Stimulated activated naive CD4-positive, alpha-beta T cell (primary cell): Measurements from ENCODE around the gene CCDC190.
"Not testable (repeated sequence)": the region's sequence is repeated elsewhere in the genome, so short reads cannot be mapped to it uniquely, and the experiment has no call there.

Experiments used
- DNase-seq, 6 experiments: peaks; one replicate each; lab custom pipeline; 2025; lab: John Stamatoyannopoulos, UW

Gene CCDC190

DNA sequence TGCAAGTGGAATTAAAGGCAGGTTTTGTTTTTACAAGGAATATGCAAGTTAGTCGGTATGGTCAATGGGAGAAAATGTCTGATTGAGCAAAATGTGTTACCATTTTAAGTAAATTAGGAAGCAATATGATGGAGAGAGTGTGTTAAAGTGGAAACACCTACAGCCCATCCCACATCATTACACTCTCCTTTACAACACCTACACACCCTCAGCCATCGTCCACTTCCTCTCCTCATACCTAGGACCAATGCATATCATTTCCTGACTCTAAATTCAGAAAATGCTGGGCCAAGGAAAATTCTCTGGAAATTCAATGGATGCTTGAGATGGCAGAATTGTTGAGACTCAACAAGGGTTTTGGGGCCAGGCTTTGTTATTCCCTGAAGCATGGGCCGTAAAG, 16.4 kb upstream of the CCDC190 start:
- DNase-seq, result no peak

DNA sequence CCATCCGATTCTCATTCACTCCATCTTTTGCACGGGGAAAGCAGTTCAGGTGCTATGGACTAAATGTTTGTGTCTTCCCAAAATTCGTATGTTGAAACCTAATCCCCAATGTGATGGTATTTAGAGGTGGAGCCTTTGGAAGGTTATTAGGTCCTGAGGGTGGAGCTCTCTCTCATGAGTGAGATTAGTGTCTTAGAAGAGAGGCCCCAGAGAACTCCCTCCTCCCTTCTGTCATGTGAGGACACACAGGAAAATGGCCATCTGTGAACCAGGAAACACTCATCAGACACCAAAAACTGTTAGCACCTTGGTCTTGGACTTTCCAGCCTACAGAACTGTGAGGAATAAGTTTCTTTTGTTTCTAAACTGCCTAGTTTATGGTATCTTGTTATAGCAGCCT, 15.8 kb upstream of the CCDC190 start:
- DNase-seq, result no peak

DNA sequence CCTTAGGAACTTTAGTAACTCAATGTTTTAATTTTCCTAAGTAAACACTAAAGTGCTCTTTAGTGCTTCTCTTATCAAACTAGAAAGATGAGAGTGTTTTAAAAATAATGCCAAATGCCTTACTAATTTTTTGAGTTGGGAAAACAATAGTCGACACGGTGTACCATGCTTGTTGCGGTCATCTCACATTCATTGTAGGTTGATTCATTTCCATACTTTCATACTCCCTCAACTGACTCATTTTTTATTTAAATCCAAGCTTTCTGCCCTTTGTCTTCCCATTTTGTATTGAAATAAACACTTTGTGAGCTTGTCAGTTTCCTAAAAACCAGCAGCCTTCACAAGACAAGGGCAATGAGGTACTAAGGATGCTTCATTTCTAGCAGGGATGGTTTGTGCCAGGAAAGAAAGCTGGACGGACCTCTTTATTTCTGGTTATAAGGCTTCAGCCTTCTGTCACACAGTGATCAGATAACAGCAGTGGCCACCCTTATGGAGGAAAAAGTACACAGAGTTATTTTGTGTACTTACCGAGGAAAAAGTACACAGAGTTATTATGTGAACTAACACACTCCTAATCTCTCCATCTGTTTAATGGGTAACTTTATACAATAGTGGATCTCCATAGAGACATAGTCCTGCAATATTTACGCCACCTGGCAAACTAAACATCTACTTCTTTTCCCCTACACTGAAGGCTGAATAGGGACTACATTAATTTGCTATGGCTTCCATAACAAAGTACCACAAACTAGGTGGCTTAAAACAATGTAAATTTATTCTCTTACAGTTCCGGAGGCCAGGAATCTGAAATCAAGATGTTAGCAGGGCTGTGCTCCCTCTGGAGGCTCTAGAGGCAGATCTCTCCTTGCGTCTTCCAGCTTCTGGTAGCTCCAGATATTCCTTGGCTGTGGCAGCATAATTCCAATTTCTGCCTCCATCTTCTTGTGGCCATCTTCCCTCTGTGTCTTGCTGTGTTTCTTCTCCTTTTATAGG, 13.0 kb upstream of the CCDC190 start:
- no peak for DNase-seq

DNA sequence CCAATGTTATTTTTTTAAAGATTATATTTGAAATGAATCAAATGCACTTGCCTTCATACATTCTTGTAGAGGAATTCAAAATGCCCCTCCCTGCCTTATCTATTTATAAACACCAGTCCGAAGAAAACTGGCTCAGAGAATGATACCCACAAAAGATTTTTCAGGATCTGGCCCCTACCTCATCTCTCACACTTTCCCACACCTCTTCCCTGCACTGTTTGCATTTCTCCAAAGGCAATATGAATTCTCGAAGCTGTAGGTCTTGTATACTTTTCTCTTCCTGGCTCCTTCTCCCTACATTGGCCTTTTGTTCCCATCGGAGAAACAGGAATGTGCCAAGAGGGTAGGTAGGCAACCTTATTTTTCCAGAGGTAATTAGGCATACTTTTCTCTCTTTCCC, 12.0 kb upstream of the CCDC190 start:
- no peak for DNase-seq

DNA sequence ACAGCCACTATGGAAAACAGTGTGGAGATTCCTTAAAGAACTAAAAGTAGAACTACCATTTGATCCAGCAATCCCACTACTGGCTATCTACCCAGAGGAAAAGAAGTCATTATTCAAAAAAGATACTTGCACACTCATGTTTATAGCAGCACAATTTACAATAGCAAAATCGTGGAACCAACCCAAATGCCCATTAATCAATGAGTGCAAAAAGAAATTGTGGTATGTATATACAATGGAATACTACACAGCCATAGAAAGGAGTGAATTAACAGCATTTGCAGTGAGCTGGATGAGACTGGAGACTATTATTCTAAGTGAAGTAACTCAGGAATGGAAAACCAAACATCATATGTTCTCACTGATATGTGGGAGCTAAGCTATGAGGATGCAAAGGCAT, 10.4 kb upstream of the CCDC190 start:
- DNase-seq, result not testable (repeated sequence)

DNA sequence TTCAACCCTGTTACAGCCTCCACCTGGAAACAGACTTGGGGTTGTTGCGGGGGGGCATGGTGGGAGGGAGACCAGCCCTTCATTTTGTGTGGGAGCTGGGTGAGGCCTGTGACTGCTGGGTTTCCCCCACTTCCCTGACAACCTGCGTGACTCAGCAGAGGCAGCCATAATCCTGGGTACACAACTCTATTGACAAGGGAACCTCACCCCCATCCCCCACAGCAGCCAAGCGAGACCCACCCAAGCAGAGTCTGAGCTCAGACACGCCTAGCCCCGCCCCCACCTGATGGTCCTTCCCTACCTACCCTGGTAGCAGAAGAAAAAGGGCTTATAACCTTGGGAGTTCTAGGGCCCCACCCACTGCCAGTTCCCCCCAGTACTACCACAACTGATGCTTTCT, 8.0 kb upstream of the CCDC190 start:
- DNase-seq, result no peak

DNA sequence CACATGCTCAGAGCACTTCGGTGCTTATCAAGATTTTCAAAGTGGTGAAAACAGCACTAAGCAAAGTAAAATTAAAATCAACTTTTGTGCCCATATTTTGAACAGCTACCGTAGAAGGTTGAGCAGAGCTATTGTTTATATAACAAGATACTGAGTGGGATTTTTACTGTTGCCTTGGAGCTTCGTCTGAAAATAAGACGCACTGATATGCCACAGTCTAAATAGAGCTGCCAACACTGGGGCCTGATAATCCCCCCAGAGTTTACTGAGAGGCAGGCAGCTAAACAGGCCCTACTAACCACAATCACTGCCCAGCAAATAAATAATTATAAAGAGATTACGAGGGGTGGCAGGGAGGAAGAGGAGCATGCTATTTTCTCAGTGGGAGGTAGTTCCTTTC, 650 bp upstream of the CCDC190 start:
- DNase-seq, result no peak

DNA sequence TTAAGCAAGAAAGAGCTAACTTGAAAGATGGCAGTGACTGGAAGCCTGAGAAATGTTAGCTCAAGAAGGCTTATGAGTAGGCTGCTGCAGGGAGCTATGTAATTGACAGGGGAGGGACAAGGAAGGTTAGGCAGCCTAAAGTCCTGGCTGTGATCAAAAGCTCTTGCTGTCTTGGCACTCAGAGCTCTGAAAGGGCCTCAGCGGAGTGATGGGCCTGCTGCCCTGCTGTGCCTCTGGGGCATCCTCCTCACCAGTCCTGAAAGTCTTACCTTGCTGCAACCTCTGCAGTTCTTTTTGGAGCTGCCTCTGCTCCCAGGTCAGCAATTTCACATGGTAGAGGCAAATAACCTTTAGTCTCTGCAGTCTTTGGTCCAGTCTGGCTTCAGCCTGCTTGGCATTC, 1.8 kb downstream of the CCDC190 start:
- no peak for DNase-seq

DNA sequence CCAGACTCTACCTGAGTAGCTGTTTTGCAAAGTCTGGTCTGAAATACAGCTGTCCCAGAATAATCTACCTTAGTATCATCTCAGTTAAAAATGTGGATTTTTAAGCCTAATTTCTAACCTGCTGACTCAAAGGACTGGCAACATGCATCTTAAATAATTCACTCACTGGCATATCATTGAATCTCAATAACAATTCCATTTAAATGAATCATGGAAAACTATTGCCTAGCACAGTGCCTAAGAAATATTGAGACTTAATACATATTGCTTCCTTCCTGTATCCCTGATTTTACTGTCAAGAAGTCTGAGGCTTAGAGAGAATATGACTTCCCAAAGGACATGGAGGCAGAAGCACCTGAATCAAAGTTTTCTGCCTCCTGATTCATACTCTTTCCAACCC, 3.1 kb downstream of the CCDC190 start:
- DNase-seq, result no peak

DNA sequence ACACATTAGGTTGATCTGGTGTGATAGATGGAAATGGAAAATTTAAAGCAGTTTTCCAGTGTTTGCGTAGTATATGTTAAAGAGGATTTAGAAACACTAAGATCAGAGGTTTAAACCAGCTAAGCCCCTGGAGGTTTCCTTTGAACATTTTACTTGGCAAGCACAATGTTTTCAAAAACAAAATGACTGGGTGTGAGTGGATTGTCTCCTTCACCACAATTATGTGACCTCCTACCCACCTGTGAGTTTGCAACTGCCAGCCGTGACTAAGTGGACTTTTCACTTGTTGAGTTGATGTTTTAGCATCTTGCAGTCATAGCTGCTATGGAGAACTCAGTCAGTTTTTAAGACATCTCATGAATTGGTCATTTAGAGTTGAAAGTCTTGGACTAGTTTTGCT, 4.7 kb downstream of the CCDC190 start:
- DNase-seq, result no peak

DNA sequence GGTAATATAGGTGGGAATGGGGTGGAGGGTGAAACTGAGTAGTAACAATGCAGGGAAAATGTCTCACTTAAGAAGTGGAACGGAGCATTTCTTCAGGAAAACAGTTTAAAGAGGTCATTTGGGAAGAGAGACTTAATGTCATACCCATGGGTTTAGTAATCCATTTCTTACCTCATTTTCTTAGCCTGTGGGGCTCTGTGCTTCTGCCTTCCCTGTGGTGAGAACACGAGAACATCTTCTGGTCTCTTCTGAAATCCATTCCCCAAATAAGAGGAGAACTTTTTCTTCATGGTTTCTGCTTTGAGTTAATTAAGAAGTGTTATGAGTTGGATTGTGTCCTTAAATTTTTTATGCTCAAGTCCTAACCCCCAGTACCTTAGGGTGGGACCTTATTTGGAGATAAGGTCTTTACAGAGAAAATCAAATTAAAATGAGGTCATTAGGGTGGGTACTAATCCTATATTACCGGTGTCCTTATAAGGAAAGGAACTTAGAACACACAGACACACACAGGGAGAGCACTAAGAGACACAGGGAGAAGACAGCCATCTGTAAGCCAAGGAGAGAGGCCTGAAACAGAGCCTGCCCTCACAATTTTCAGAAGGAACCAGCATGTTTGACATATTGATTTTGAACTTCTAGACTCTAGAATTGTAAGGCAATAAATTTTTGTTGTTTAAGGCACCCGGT, 5.4 kb downstream of the CCDC190 start:
- DNase-seq, result no peak

DNA sequence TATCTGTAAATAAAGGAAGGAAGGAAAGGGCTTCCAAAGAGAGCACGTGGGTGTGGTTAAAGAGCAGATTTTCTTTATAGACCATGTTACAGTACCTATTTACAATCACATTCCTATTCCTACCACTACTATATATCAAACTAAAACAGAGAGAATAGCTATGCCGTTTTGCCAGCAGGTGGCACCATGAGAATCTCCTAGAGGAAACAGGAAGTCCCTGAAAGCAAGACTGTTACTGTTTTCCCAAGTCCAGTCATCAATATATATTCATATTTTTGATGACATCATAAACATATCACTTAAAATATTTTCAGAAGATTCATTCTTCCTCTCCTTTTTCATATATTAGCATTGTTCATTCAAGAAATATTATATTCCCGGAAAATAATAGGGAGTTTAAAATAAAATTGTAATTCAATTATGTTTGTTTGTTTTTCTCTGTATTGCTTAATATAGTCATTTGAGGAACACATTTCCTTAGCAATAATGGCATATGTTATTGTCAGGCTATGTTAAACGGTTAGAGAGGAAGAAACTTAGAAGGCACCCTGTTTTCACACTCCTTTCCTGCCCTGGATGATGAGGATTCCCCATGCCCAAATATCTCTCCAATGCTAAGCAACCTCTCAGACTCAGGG, 6.6 kb downstream of the CCDC190 start:
- DNase-seq, result peak in 5 of 6 experiments; percentile 1 to 40 (median 21)

DNA sequence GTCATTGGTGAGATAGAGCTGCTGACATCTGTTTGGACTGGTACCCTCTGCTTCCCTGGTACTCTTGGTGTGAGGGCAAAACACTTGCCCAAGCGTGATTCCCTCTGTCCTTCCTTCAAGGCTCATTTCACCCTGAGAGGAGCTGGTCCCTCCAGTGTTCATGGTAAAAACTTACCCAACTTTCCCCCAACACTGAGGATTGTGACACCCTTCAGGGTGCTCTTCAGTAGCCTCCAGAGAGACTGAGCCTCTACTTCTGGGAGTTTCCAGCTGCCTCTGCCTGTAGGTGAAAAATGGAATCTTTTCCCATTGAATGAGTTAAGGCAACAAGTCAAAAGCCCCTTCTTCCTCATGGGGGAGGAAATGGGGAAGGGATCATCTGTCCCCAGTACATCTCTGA, 9.6 kb downstream of the CCDC190 start:
- no peak for DNase-seq

DNA sequence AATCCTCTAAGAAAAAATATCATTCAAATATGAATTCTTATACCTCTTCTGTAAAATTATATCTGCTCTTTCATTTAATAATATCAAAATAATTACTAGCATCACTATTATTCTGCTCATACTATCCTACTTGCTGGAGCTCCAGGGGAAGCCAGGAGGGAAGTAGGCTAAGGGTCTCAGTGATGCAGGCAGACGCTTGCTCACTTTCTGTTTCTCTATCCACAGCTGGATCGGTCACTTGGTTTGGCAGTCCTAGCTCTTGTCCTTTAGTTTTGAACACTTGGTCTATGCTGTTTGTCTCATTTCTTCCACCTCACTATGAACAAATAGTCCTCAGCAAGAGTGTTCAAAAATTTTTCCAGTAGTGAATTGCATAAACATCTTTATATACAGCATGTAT, 11.3 kb downstream of the CCDC190 start:
- no peak for DNase-seq

DNA sequence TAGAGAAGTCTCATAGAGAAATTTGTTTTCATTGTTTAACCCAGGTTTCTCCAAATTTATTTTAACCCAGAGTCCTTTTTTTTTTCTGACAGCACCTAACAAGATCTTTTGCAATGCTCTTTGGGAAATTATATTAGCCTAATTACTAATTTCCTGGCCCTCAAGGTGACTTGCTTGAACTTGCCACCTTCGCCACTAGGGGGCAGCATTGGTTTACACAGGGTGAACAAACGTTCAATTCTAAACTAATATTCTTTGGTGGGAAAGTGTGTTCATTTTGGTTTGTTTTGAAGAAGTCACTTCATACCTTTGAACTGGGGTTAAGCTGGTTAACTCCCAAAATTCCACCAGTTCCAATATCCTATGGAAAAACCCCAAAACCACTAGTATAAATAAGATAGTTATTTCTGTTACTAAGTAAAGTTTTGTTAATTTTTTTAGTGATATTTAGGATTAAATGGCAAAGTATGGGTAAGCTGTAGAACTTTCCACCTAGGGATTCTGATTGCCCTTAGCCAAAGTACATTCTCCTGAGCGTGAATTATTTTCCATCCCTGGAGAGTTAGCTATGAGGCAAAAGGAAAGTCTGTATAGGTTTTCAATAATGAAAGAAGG, 13.0 kb downstream of the CCDC190 start:
- peak; percentile 27 to 78 (median 66) for DNase-seq

DNA sequence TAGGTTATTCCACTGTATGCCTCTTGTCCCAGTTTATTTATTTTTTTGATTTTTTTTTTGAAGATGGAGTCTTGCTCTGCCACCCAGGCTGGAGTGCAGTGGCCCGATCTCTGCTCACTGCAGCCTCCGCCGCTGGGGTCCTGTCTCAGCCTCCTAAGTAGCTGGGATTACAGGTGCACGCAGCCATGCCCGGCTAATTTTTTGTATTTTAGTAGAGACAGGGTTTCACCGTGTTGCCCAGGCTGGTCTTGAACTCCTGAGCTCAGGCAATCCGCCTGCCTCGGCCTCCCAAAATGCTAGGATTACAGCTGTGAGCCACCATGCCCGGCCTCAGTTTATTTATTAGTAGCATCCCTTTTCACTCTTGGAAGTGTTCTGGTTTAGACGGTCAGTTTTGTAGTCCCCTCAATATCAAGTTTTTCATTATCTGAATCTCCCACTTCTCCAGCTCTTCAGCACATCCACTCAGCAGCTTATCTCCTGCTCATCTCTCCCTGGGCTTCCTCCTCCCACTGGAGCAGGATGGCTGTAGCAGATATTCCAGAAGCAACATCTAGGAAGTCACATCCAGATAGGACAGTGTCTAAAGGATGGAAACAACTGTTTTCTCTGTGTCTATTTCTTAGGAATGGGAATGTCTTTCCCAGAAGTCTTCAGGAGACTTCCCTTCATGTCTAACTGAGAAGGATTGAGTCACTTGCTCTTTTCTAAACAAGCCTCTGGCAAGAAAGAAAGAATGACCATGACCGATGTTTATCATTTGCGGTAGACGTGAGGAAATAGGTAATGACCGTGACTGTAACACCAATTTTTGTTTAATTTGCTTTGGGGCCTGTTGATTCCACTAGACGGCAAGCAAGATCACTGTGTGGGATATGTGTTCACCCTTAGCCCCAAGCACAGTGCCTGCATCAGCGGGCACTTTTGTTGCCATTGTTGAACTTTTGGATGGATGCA, 14.4 kb downstream of the CCDC190 start:
- no peak for DNase-seq

DNA sequence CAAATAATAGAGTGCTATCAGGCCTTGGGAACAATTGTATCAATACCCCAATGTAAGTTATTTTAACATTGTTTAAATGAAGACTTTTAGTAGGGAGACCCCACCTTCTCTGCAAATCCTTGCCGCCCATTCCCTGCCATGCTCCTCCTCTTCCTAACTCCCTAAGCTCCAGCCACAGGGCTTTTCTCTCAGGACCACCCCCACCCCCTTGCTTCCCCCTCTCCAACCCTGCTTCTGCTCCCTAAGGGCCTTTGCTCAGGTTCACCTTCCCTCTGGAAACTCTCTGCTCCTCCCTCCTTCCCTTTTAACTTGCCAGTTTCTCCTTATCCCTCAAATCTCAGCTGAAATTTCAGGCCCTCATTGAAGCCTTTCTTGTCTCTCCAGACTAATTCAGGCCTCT, 16.8 kb downstream of the CCDC190 start:
- DNase-seq, result no peak

DNA sequence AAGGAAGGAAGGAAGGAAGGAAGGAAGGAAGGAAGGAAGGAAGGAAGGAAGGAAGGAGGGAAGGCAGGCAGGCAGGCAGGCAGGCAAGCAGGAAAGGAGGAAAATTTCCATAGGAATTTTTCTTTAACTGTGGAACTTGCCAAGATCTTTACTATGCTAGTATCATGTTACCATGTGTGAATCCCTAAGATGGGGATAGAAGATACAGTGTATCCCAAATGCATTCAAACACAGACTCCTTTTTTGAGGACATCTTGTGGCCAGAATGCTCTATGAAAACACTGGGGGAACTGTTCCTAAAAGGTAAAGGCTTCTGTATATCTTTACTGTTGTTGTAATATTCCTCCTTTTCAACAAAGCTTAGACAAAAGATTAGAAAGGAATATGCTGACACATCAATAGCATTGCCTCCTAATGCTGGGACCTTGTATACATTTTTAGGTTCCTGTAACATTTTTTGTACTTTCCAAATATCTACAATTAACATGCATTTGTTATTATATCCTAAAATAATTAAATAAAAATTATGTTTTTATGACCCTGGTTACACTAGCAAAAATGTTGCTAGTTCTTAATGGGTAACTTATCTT, 20.6 kb downstream of the CCDC190 start:
- no peak for DNase-seq

DNA sequence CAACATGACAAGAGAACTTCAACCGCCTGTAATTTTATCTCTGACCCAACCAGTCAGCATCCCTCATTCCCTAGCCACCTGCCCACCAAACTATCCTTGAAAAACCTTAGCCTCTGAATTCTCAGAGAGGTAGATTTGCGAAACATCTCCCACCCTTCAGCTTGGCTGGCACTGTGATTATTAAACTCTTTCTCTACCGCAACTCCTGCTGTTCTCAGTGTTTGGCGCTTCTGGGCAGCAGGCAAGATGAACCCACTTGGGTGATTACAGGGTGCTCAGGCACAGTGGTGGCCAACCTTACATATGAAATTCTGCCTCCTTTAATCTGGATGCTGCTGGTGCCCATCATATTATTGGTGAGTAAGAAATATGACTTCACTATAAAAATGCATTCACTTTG, 22.1 kb downstream of the CCDC190 start:
- DNase-seq, result no peak

DNA sequence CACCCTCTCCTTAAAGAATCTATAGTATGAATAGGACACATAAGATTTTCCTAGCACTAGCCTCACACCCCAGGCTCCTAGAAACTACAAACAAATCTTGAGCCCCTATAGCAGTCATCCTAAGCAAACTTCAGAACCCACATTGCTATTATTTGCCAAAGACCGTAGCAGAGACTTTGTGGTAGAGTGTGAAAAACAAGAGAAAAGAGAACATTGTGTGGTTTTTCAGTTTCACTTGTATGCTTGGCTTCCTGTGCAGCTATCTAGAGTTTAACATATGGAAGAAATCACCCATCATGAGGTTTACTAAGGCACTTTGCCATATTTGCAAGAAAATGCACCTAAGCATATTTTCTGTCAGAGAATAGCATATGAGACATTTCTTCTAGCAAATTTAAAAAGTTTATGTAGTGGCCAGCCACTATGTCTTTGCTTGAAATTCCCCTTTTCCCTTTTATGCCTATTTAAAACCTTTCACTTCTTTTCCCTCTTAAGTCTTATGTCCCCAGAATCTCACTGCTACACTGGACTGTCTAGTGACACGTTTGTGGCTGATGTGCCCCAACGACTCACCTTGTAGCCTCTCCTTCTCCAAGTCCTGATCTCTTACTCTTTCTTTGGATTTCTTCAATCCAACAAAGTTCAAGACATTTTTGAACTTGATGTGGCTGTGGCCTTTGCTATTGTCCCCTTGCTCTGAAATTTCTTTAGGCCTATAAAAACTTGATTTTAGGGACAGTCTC, 25.6 kb downstream of the CCDC190 start:
- no peak for DNase-seq
